Stomach (tissue), 4 donors: ENCODE measurements around the gene NYAP2.

Experiments used
- POLR2A ChIP-seq, 4 donors: fragments of 450-650 bp; IDR thresholded peaks; one replicate each; pipeline ENCODE4 v1.6.1; 2016; ENCODE audit warnings: antibody characterized with exemption in 4 of 4, control low read depth in 2 of 4, mild to moderate bottlenecking in 1 of 4, moderate library complexity in 1 of 4
- TF ChIP-seq, protein P1 (sequence below), 7 experiments: fragments of 450-650 bp in 4 of 7; fragments of 200-600 bp in 3 of 7; sonication (generic) in 3 of 7; IDR thresholded peaks; one replicate each; pipeline ENCODE4 v1.5.1; 2016 to 2019; ENCODE audit warnings: antibody characterized with exemption in 7 of 7, control low read depth in 2 of 7, mild to moderate bottlenecking in 1 of 7

DNA sequence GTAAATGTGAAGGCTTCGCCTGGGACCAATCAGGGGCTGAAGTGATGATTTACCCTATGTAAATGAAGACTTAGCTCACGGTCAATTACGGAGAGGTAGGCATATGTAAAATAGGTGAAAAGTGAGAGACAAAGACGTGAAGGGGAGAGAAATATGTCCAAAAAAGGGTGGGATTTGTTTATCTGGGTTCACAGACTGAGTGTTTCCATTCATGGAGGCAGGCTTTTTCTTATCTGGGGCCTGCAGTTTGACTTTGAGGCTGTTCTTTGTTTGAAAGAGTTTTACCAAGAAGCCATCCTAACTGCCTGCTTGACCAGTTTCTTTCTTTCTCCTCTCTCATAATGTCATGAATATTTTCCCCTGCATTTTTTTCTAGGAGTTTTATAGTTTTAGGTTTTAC lies 202.7 kb downstream of the NYAP2 start:
- TF ChIP-seq, protein P1, sequence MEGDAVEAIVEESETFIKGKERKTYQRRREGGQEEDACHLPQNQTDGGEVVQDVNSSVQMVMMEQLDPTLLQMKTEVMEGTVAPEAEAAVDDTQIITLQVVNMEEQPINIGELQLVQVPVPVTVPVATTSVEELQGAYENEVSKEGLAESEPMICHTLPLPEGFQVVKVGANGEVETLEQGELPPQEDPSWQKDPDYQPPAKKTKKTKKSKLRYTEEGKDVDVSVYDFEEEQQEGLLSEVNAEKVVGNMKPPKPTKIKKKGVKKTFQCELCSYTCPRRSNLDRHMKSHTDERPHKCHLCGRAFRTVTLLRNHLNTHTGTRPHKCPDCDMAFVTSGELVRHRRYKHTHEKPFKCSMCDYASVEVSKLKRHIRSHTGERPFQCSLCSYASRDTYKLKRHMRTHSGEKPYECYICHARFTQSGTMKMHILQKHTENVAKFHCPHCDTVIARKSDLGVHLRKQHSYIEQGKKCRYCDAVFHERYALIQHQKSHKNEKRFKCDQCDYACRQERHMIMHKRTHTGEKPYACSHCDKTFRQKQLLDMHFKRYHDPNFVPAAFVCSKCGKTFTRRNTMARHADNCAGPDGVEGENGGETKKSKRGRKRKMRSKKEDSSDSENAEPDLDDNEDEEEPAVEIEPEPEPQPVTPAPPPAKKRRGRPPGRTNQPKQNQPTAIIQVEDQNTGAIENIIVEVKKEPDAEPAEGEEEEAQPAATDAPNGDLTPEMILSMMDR (IDR thresholded peaks at IDR 0.05): no peak
- no peak for TF ChIP-seq POLR2A (IDR thresholded peaks at IDR 0.05)
